A549 (cell line): ENCODE results near the gene MINDY4. TPM values are rescaled to one million over a fixed set of nuclear protein-coding genes. Genes with fewer than 3 reads are reported as not detected.

Experiments
- ATAC-seq, 2 experiments: fragments of 200-7000 bp in 1 of 2; fragments of >200 bp in 1 of 2; cut with Nextera tagmentation in 1 of 2; cut with Tn5 transposase in 1 of 2; 3 replicates each; pipeline versions ENCODE4 v1.8.0 to v1.9.1; 2018 to 2020; ENCODE audit warnings: mild to moderate bottlenecking in 1 of 2, moderate library complexity in 1 of 2
- CTCF ChIA-PET: fragments of 300-600 bp; sonication (Branson Sonifier 250); formaldehyde crosslinking; extraction: SDS; loops from one replicate; lab custom pipeline; 2021; ENCODE audit warnings: antibody characterized with exemption, inconsistent platforms; lab: Yijun Ruan, JAX
- POLR2A ChIA-PET: fragments of 350-600 bp; formaldehyde crosslinking; extraction: SDS; loops from one replicate; lab custom pipeline; 2021; ENCODE audit warnings: antibody characterized with exemption, inconsistent platforms; lab: Yijun Ruan, JAX
- DNase-seq, 2 experiments: peaks; one replicate each; pipeline versions ENCODE4 v3.0.0 to v3.0.0-alpha.2; 2011 to 2016; ENCODE audit warnings: low read depth in 1 of 2, low spot score in 1 of 2
- FAIRE-seq: peaks from 2 replicates; lab custom pipeline; 2011; peaks lifted over from hg19 to GRCh38; lab: Jason Lieb, UNC
- H3K27ac ChIP-seq, 2 experiments: fragments of >200 bp; sonication (Bioruptor Twin); formaldehyde crosslinking; 3 replicates each; pipeline ENCODE4 v1.5.1; 2016 to 2017
- H3K4me1 ChIP-seq: fragments of >200 bp; sonication (Bioruptor Twin); formaldehyde crosslinking; 3 replicates; pipeline ENCODE4 v1.6.1; 2016
- H3K4me2 ChIP-seq: fragments of >200 bp; sonication (Bioruptor Twin); formaldehyde crosslinking; 3 replicates; pipeline ENCODE4 v1.6.1; 2016
- H3K4me3 ChIP-seq: fragments of >200 bp; sonication (Bioruptor Twin); formaldehyde crosslinking; 3 replicates; pipeline ENCODE4 v1.5.1; 2016
- H3K9me3 ChIP-seq: fragments of >200 bp; sonication (Bioruptor Twin); formaldehyde crosslinking; 3 replicates; pipeline ENCODE4 v1.6.1; 2016
- BHLHE40 ChIP-seq: IDR thresholded peaks from 2 replicates; pipeline ENCODE4 v1.6.1; 2012; ENCODE audit warnings: low read depth, low read length, inconsistent platforms
- CBX2 ChIP-seq: fragments of 200-600 bp; sonication (generic); IDR thresholded peaks from 2 replicates; pipeline ENCODE4 v1.6.1; 2016; ENCODE audit warnings: low read depth, mild to moderate bottlenecking, borderline replicate concordance
- CBX8 ChIP-seq: fragments of 200-600 bp; sonication (generic); IDR thresholded peaks from 2 replicates; pipeline ENCODE4 v1.6.1; 2016
- CEBPB ChIP-seq, 2 experiments: fragments of >200 bp in 1 of 2; sonication (Bioruptor Twin) in 1 of 2; formaldehyde crosslinking in 1 of 2; IDR thresholded peaks; 2 replicates each; pipeline ENCODE4 v1.6.1; 2012 to 2016
- CHD2 ChIP-seq: fragments of 150-350 bp; IDR thresholded peaks from 2 replicates; pipeline ENCODE4 v1.6.1; 2014; ENCODE audit warnings: low read length; ENCODE audit not compliant: partially characterized antibody
- CHD4 ChIP-seq: fragments of 200-600 bp; sonication (generic); IDR thresholded peaks from 2 replicates; pipeline ENCODE4 v1.6.1; 2016; ENCODE audit warnings: antibody characterized with exemption, mild to moderate bottlenecking, borderline replicate concordance
- EHF ChIP-seq: fragments of 250-450 bp; sonication (Bioruptor Pico); IDR thresholded peaks from 2 replicates; pipeline ENCODE4 v1.5.0; 2020; ENCODE audit warnings: mild to moderate bottlenecking
- EHMT2 ChIP-seq: fragments of 200-600 bp; sonication (generic); IDR thresholded peaks from 2 replicates; pipeline ENCODE4 v1.6.1; 2016; ENCODE audit warnings: antibody characterized with exemption, low read depth, mild to moderate bottlenecking, moderate library complexity
- EP300 ChIP-seq, 2 experiments: fragments of >200 bp; sonication (Bioruptor Twin); formaldehyde crosslinking; IDR thresholded peaks; 2 replicates in 1 of 2; 3 replicates in 1 of 2; pipeline ENCODE4 v1.6.1; 2016 to 2017
- ESRRA ChIP-seq: fragments of 150-350 bp; IDR thresholded peaks from 2 replicates; pipeline ENCODE4 v1.6.1; 2014; ENCODE audit warnings: mild to moderate bottlenecking, low read length, borderline replicate concordance
- FOSB ChIP-seq: fragments of 250-450 bp; sonication (Bioruptor Pico); IDR thresholded peaks from 2 replicates; pipeline ENCODE4 v1.5.0; 2020; ENCODE audit warnings: mild to moderate bottlenecking, moderate library complexity
- FOSL2 ChIP-seq, 2 experiments: fragments of 450-650 bp in 1 of 2; fragments of >200 bp in 1 of 2; sonication (Bioruptor Twin) in 1 of 2; formaldehyde crosslinking; IDR thresholded peaks; 2 replicates each; pipeline versions ENCODE4 v1.5.0 to v1.6.1; 2016 to 2020; ENCODE audit warnings: mild to moderate bottlenecking in 1 of 2, moderate library complexity in 1 of 2
- FOXS1 ChIP-seq: fragments of 250-450 bp; sonication (Bioruptor Pico); IDR thresholded peaks from 2 replicates; pipeline ENCODE4 v1.5.0; 2020; ENCODE audit warnings: mild to moderate bottlenecking, moderate library complexity
- HDAC2 ChIP-seq: fragments of 200-600 bp; sonication (generic); IDR thresholded peaks from 2 replicates; pipeline ENCODE4 v1.6.1; 2016
- MAZ ChIP-seq: fragments of 150-350 bp; IDR thresholded peaks from 2 replicates; pipeline ENCODE4 v1.6.1; 2014; ENCODE audit warnings: antibody characterized with exemption, low read depth, low read length, borderline replicate concordance
- MYC ChIP-seq: IDR thresholded peaks from 2 replicates; pipeline ENCODE4 v1.6.1; 2012; ENCODE audit warnings: mild to moderate bottlenecking, inconsistent platforms, low read length, improper control_type of control experiment, borderline replicate concordance
- NPAS2 ChIP-seq: fragments of 250-450 bp; sonication (Bioruptor Pico); IDR thresholded peaks from 2 replicates; pipeline ENCODE4 v1.8.0; 2022; ENCODE audit warnings: mild to moderate bottlenecking, moderate library complexity, borderline replicate concordance
- RCOR1 ChIP-seq: fragments of 150-350 bp; IDR thresholded peaks from 2 replicates; pipeline ENCODE4 v1.6.1; 2014; ENCODE audit warnings: antibody characterized with exemption, low read length, low read depth
- RFX5 ChIP-seq: fragments of 450-650 bp; IDR thresholded peaks from 2 replicates; pipeline ENCODE4 v1.7.1; 2014; ENCODE audit warnings: antibody characterized with exemption, mild to moderate bottlenecking, moderate library complexity
- RNF2 ChIP-seq: fragments of 200-600 bp; sonication (generic); IDR thresholded peaks from 2 replicates; pipeline ENCODE4 v1.6.1; 2016; ENCODE audit warnings: low read depth, mild to moderate bottlenecking, antibody characterized with exemption, moderate library complexity, borderline replicate concordance
- SREBF2 ChIP-seq: fragments of 450-650 bp; IDR thresholded peaks from 2 replicates; pipeline ENCODE4 v1.6.1; 2014; ENCODE audit warnings: mild to moderate bottlenecking, moderate library complexity
- TFCP2L1 ChIP-seq: fragments of 250-450 bp; sonication (Bioruptor Pico); IDR thresholded peaks from 2 replicates; pipeline ENCODE4 v1.5.0; 2021; ENCODE audit warnings: mild to moderate bottlenecking
- TP53 ChIP-seq: fragments of 250-450 bp; sonication (Bioruptor Pico); IDR thresholded peaks from 2 replicates; pipeline ENCODE4 v1.5.0; 2021; ENCODE audit warnings: mild to moderate bottlenecking, moderate library complexity
- ZSCAN20 ChIP-seq: fragments of 250-450 bp; sonication (Bioruptor Pico); IDR thresholded peaks from 2 replicates; pipeline ENCODE4 v1.8.0; 2022; ENCODE audit warnings: mild to moderate bottlenecking, moderate library complexity
- WGBS: methylation state at CpG from one replicate; pipeline ENCODE4 v1.1.6; 2017; ENCODE audit errors: missing lambda C conversion rate; 5-methylcytosine and 5-hydroxymethylcytosine counted together
- polyA plus RNA-seq, 4 experiments: library from polyadenylated mRNA; depleted of rRNA in 3 of 4; stranded (reverse); fragments of >200 nt; fragmentation: RNase III in 1 of 4; extraction: RNeasy Plus Mini Kit Qiagen cat#74134 plus additional on column Dnase treatment in 1 of 4; gene quantifications; 2 replicates in 3 of 4; 3 replicates in 1 of 4; pipeline ENCODE4 v1.2.3, GENCODE V29; 2011 to 2017
- TF ChIP-seq, protein P1 (sequence below): fragments of 150-350 bp; IDR thresholded peaks from 2 replicates; pipeline ENCODE4 v1.6.1; 2014; ENCODE audit warnings: low read depth, mild to moderate bottlenecking, low read length
- TF ChIP-seq, protein P2 (sequence below): fragments of 450-650 bp; IDR thresholded peaks from 2 replicates; pipeline ENCODE4 v1.6.1; 2014; ENCODE audit warnings: antibody characterized with exemption
- TF ChIP-seq, protein P3 (sequence below): fragments of 200-600 bp; sonication (generic); IDR thresholded peaks from 2 replicates; pipeline ENCODE4 v1.6.1; 2016; ENCODE audit warnings: antibody characterized with exemption, mild to moderate bottlenecking, moderate library complexity

MINDY4 gene
- polyA plus RNA-seq, 2 of the 4 experiments (the other 2 are of a cell fraction) = 1.8 to 3.6 TPM

- Histone ChIP-seq H3K4me2 (no peak overlapping the region), H3K27ac (no peak overlapping the region), H3K4me1 (no peaks in the 10 kb centered on the region), H3K9me3 (no peaks in the 10 kb centered on the region), H3K4me3 (no peak overlapping the region)
- no peak for TF ChIP-seq ZSCAN20 (CRISPR knock-in tag)
- no peak for TF ChIP-seq CBX8
- TF ChIP-seq RFX5 = no peak
- TF ChIP-seq FOSL2 (IDR thresholded peaks at IDR 0.05) = no peak
- no peak for TF ChIP-seq FOSL2 (CRISPR knock-in tag; IDR thresholded peaks at IDR 0.05)
- TF ChIP-seq EHMT2 = no peak
- TF ChIP-seq HDAC2 = no peak
- no peak for TF ChIP-seq CHD2
- TF ChIP-seq EP300 (IDR thresholded peaks at IDR 0.05) = no peak
- no peak for TF ChIP-seq ESRRA
- TF ChIP-seq BHLHE40 = no peak
- no peak for TF ChIP-seq NPAS2 (CRISPR knock-in tag)
- TF ChIP-seq, protein P1, sequence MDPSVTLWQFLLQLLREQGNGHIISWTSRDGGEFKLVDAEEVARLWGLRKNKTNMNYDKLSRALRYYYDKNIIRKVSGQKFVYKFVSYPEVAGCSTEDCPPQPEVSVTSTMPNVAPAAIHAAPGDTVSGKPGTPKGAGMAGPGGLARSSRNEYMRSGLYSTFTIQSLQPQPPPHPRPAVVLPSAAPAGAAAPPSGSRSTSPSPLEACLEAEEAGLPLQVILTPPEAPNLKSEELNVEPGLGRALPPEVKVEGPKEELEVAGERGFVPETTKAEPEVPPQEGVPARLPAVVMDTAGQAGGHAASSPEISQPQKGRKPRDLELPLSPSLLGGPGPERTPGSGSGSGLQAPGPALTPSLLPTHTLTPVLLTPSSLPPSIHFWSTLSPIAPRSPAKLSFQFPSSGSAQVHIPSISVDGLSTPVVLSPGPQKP = no peak
- TF ChIP-seq RNF2 = no peak
- TF ChIP-seq, protein P2, sequence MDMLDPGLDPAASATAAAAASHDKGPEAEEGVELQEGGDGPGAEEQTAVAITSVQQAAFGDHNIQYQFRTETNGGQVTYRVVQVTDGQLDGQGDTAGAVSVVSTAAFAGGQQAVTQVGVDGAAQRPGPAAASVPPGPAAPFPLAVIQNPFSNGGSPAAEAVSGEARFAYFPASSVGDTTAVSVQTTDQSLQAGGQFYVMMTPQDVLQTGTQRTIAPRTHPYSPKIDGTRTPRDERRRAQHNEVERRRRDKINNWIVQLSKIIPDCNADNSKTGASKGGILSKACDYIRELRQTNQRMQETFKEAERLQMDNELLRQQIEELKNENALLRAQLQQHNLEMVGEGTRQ = no peak
- TF ChIP-seq CHD4 = no peak
- CTCF ChIA-PET = interaction anchor here (1.1 to 1.4 kb wide), 3 partner anchors 16 to 122 kb away, joined by 3 read pairs; no protein-coding TSS in a partner anchor
- DNase-seq (no peak), FAIRE-seq (no peak), ATAC-seq (no peak)
- 92% methylated on average over 11 of the region's 12 CpGs for WGBS
- POLR2A ChIA-PET = no interaction called here
Measured at GRCh38 chr7:30815951-30816644, 44.9 kb downstream of the MINDY4 start.

GRCh38 chr7:30816645-30817370 lies 45.6 kb downstream of the MINDY4 start:
- FAIRE-seq (no peak), ATAC-seq (no peak), DNase-seq (no peak)
- 91% methylated on average over 6 of the region's 6 CpGs for WGBS
- Histone ChIP-seq H3K4me2 (no peak overlapping the region), H3K4me3 (no peak overlapping the region), H3K27ac (no peak overlapping the region), H3K4me1 (no peaks in the 10 kb centered on the region), H3K9me3 (no peaks in the 10 kb centered on the region)
- POLR2A ChIA-PET = no interaction called here
- TF ChIP-seq TP53 (CRISPR knock-in tag) = no peak
- TF ChIP-seq, protein P3, sequence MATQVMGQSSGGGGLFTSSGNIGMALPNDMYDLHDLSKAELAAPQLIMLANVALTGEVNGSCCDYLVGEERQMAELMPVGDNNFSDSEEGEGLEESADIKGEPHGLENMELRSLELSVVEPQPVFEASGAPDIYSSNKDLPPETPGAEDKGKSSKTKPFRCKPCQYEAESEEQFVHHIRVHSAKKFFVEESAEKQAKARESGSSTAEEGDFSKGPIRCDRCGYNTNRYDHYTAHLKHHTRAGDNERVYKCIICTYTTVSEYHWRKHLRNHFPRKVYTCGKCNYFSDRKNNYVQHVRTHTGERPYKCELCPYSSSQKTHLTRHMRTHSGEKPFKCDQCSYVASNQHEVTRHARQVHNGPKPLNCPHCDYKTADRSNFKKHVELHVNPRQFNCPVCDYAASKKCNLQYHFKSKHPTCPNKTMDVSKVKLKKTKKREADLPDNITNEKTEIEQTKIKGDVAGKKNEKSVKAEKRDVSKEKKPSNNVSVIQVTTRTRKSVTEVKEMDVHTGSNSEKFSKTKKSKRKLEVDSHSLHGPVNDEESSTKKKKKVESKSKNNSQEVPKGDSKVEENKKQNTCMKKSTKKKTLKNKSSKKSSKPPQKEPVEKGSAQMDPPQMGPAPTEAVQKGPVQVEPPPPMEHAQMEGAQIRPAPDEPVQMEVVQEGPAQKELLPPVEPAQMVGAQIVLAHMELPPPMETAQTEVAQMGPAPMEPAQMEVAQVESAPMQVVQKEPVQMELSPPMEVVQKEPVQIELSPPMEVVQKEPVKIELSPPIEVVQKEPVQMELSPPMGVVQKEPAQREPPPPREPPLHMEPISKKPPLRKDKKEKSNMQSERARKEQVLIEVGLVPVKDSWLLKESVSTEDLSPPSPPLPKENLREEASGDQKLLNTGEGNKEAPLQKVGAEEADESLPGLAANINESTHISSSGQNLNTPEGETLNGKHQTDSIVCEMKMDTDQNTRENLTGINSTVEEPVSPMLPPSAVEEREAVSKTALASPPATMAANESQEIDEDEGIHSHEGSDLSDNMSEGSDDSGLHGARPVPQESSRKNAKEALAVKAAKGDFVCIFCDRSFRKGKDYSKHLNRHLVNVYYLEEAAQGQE = no peak
- no peak for TF ChIP-seq CHD4
- no peak for TF ChIP-seq MAZ
- no peak for TF ChIP-seq FOSL2 (IDR thresholded peaks at IDR 0.05)
- TF ChIP-seq FOSL2 (CRISPR knock-in tag; IDR thresholded peaks at IDR 0.05) = no peak
- no peak for TF ChIP-seq CHD2
- no peak for TF ChIP-seq TFCP2L1
- TF ChIP-seq MYC = no peak
- no peak for TF ChIP-seq ZSCAN20 (CRISPR knock-in tag)
- TF ChIP-seq FOXS1 (CRISPR knock-in tag) = no peak
- TF ChIP-seq, protein P1 = no peak
- no peak for TF ChIP-seq CBX2
- no peak for TF ChIP-seq CEBPB (IDR thresholded peaks at IDR 0.05)
- no peak for TF ChIP-seq EHF (CRISPR knock-in tag)
- no peak for TF ChIP-seq FOSB (CRISPR knock-in tag)
- TF ChIP-seq SREBF2 = no peak
- TF ChIP-seq RCOR1 = no peak
- no peak for TF ChIP-seq ESRRA
- CTCF ChIA-PET = interaction anchor here (1.3 to 1.4 kb wide), 3 partner anchors 13 to 122 kb away, joined by 3 read pairs; no protein-coding TSS in a partner anchor
